ENCODE measurements around the gene RBM19.

- TF ChIP-seq EZH2 (IDR thresholded peaks at IDR 0.05; ENCODE audit: low read length, unreplicated experiment) (no peak), CTCF (conservative IDR thresholded peaks at IDR 0.05; ENCODE audit: low read depth, low read length) (no peak), EZH2phosphoT487 (IDR thresholded peaks at IDR 0.05; ENCODE audit: borderline replicate concordance, low read length) (no peak)
Measured at GRCh38 chr12:113880988-113881962, 84.8 kb downstream of the RBM19 start.

All from PC-3 (cell line).